NCI-H2227 (cell line): ENCODE data around the gene SNX30.

Experiments
- DNase-seq: peaks from one replicate; lab custom pipeline; 2025; ENCODE audit not compliant: unreplicated experiment; lab: John Stamatoyannopoulos, UW

The SNX30 gene

GRCh38 chr9:112780450-112781036 lies 30.0 kb downstream of the SNX30 start:
- DNase-seq, result no peak

- no peak for DNase-seq
These were observed 31.7 kb downstream of the SNX30 start for GRCh38 chr9:112782218-112782617.

- DNase-seq, result no peak
These were observed 33.0 kb downstream of the SNX30 start for GRCh38 chr9:112783551-112783954.

- DNase-seq, result peak; percentile 66
These were observed 33.6 kb downstream of the SNX30 start for GRCh38 chr9:112784020-112784785.

GRCh38 chr9:112785986-112786385 lies 35.4 kb downstream of the SNX30 start:
- no peak for DNase-seq

GRCh38 chr9:112786829-112787520 lies 36.4 kb downstream of the SNX30 start:
- DNase-seq, result no peak

- DNase-seq, result no peak
These were observed 37.4 kb downstream of the SNX30 start for GRCh38 chr9:112787978-112788377.

- no peak for DNase-seq
These were observed 38.9 kb downstream of the SNX30 start for GRCh38 chr9:112789473-112789872.

- no peak for DNase-seq
These were observed 39.6 kb downstream of the SNX30 start for GRCh38 chr9:112789891-112790774.

GRCh38 chr9:112792670-112793069 lies 42.1 kb downstream of the SNX30 start:
- DNase-seq, result no peak

GRCh38 chr9:112793213-112793810 lies 42.8 kb downstream of the SNX30 start:
- peak; percentile 13 for DNase-seq

- no peak for DNase-seq
These were observed 44.2 kb downstream of the SNX30 start for GRCh38 chr9:112794731-112795130.

- no peak for DNase-seq
These were observed 45.4 kb downstream of the SNX30 start for GRCh38 chr9:112795921-112796320.

GRCh38 chr9:112796485-112796884 lies 45.9 kb downstream of the SNX30 start:
- no peak for DNase-seq

GRCh38 chr9:112809351-112809848 lies 58.8 kb downstream of the SNX30 start:
- DNase-seq, result no peak

- no peak for DNase-seq
These were observed 59.3 kb downstream of the SNX30 start for GRCh38 chr9:112809906-112810305.

- no peak for DNase-seq
These were observed 60.3 kb downstream of the SNX30 start for GRCh38 chr9:112810696-112811490.

- DNase-seq, result no peak
These were observed 61.0 kb downstream of the SNX30 start for GRCh38 chr9:112811518-112811917.

GRCh38 chr9:112815868-112816267 lies 65.3 kb downstream of the SNX30 start:
- DNase-seq, result no peak

GRCh38 chr9:112817860-112818203 lies 67.3 kb downstream of the SNX30 start:
- DNase-seq, result no peak
